ENCODE results near the gene MBD5.

Gene MBD5

DNA sequence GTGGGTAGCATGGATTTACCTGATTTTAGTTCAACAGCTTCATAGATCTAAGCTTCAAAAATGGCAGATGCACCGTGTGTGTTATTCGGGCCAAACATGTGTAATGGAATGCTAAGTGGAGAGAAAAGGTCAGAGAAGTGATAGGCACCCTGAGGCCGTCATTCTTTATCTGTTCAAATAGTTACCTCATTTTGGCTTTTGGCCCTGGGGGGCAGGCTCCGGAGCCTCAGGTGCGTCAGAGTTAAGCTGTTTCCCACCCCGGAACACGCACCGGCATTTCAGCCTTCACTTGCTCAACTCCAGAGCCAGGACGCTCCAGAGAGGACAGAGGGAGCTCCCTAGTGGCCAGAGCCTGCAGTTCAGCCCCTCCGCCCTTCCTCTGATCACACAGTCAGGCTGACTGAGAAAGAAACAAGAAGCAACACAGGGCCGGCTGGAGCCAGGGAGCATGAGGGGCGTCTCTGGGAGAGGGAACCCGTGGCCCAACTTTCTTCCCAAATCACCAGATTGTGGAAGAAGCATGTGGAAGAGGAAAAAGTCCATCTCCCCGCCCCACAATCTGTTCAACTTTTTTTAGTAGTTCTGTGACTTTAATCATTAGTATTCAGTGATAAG lies 488.5 kb downstream of the MBD5 start:
- TF ChIP-seq, protein P1, sequence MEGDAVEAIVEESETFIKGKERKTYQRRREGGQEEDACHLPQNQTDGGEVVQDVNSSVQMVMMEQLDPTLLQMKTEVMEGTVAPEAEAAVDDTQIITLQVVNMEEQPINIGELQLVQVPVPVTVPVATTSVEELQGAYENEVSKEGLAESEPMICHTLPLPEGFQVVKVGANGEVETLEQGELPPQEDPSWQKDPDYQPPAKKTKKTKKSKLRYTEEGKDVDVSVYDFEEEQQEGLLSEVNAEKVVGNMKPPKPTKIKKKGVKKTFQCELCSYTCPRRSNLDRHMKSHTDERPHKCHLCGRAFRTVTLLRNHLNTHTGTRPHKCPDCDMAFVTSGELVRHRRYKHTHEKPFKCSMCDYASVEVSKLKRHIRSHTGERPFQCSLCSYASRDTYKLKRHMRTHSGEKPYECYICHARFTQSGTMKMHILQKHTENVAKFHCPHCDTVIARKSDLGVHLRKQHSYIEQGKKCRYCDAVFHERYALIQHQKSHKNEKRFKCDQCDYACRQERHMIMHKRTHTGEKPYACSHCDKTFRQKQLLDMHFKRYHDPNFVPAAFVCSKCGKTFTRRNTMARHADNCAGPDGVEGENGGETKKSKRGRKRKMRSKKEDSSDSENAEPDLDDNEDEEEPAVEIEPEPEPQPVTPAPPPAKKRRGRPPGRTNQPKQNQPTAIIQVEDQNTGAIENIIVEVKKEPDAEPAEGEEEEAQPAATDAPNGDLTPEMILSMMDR (IDR thresholded peaks at IDR 0.05; ENCODE audit: poor library complexity, severe bottlenecking): peak; percentile 91
- Histone ChIP-seq H3K9me3 (ENCODE audit: severe bottlenecking) (no peaks in the 10 kb centered on the region), H3K36me3 (ENCODE audit: low read depth) (no peaks in the 10 kb centered on the region), H3K4me3 (ENCODE audit: severe bottlenecking) (peak overlapping the region; percentile 8), H3K27ac (ENCODE audit: poor library complexity, severe bottlenecking) (no peak overlapping the region), H3K4me1 (ENCODE audit: insufficient read depth, poor library complexity, severe bottlenecking) (no peaks in the 10 kb centered on the region), H3K27me3 (ENCODE audit: insufficient read depth, poor library complexity, severe bottlenecking) (no peaks in the 10 kb centered on the region)
- peak; percentile 99 for ATAC-seq (ENCODE audit: low read depth)
- DNase-seq (ENCODE audit: low spot score): peak; percentile 77

DNA sequence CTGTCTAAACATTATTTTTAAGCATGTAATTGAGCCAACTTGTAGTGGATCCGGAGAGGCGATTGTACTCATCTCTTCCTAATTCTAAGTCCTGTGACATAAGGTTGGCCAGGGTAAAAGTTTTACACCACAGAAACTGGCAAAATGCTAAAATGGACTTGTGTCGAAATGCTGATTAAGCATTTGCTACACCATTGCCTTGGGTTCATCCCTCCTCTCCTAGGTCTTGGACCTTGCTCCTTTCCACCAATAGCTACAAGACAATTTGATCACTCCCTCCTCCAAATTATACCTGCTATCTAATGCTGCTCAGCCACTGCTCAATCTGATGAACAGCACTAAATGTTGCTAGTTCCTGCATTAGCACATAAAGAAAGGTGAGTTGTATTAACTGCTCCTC lies 491.0 kb downstream of the MBD5 start:
- Histone ChIP-seq H3K4me3 (ENCODE audit: severe bottlenecking) (no peak overlapping the region), H3K27me3 (ENCODE audit: insufficient read depth, poor library complexity, severe bottlenecking) (no peaks in the 10 kb centered on the region), H3K36me3 (ENCODE audit: low read depth) (no peaks in the 10 kb centered on the region), H3K27ac (ENCODE audit: poor library complexity, severe bottlenecking) (no peak overlapping the region), H3K4me1 (ENCODE audit: insufficient read depth, poor library complexity, severe bottlenecking) (no peaks in the 10 kb centered on the region), H3K9me3 (ENCODE audit: severe bottlenecking) (no peaks in the 10 kb centered on the region)
- TF ChIP-seq, protein P1 (IDR thresholded peaks at IDR 0.05; ENCODE audit: poor library complexity, severe bottlenecking): no peak
- DNase-seq (ENCODE audit: low spot score): no peak
- ATAC-seq (ENCODE audit: low read depth): no peak

DNA sequence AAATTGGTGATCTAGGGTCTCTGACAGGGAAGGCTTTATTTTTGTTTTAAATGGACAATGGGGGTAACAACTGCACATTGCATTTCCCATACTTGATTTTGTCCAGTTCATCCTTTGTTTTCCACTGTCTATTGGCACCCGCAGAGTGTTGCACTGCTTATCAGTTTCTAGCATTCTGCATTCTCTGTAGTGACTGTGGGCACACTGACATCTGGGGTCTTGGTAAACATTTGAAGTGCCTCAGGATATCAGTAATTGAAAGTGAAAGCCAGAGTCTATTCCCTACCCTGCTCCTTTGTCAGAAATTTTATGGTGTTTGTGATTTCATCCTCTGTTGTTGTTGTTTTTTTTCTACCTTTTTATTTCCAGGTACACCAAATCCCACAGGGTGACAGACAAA lies 491.6 kb downstream of the MBD5 start:
- no peaks in the 10 kb centered on the region for H3K4me1 ChIP-seq (ENCODE audit: insufficient read depth, poor library complexity, severe bottlenecking)
- TF ChIP-seq, protein P1 (IDR thresholded peaks at IDR 0.05; ENCODE audit: poor library complexity, severe bottlenecking): no peak
- no peaks in the 10 kb centered on the region for H3K36me3 ChIP-seq (ENCODE audit: low read depth)
- H3K27me3 ChIP-seq (ENCODE audit: insufficient read depth, poor library complexity, severe bottlenecking): no peaks in the 10 kb centered on the region
- no peak overlapping the region for H3K27ac ChIP-seq (ENCODE audit: poor library complexity, severe bottlenecking)
- ATAC-seq (ENCODE audit: low read depth) (no peak), DNase-seq (ENCODE audit: low spot score) (no peak)
- no peaks in the 10 kb centered on the region for H3K9me3 ChIP-seq (ENCODE audit: severe bottlenecking)
- H3K4me3 ChIP-seq (ENCODE audit: severe bottlenecking): no peak overlapping the region

DNA sequence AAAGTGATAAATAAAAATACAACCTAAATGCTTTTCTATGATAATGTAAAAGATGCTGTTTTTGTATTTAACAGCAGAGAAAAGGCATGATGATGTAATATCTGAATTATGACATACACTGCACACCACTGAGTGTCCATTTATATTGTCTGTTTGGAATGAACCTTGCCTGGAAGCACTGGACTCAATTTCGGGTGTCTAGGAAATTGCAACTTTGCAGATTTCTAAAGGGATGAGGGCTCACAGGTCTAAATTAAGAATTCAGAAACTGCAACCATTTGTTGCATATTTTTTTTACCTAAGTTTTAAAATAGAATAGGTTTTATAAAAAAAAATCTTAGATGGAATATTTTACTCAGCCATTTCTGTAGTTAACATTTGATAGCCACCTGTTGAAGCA lies 492.5 kb downstream of the MBD5 start:
- H3K9me3 ChIP-seq (ENCODE audit: severe bottlenecking): no peaks in the 10 kb centered on the region

DNA sequence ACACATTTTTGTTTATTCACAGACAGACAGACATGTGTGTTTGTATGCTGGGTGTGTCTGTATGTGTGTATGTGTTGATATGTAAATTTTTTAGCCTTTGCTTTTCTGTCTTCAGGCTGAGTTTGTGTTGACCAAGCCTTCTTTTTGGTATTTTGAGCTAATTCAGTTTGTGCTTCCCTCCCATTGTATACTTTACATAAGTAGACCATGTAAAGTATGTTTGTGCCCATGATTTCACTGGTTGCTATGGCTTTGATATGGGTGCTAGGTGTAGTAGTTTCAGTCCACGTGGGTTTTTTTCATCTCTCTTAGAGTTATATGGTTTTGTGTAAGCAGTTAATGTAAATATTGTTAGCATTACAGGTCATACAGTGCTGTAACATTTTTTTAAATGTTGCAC lies 494.2 kb downstream of the MBD5 start:
- DNase-seq (ENCODE audit: low spot score): no peak
- Histone ChIP-seq H3K9me3 (ENCODE audit: severe bottlenecking) (no peaks in the 10 kb centered on the region), H3K36me3 (ENCODE audit: low read depth) (no peaks in the 10 kb centered on the region), H3K4me1 (ENCODE audit: insufficient read depth, poor library complexity, severe bottlenecking) (no peaks in the 10 kb centered on the region), H3K27ac (ENCODE audit: poor library complexity, severe bottlenecking) (no peak overlapping the region), H3K27me3 (ENCODE audit: insufficient read depth, poor library complexity, severe bottlenecking) (no peaks in the 10 kb centered on the region), H3K4me3 (ENCODE audit: severe bottlenecking) (no peak overlapping the region)
- ATAC-seq (ENCODE audit: low read depth): no peak
- TF ChIP-seq, protein P1 (IDR thresholded peaks at IDR 0.05; ENCODE audit: poor library complexity, severe bottlenecking): no peak

More for the DNA sequence above, 492.5 kb downstream of the MBD5 start:
- Histone ChIP-seq H3K27ac (ENCODE audit: poor library complexity, severe bottlenecking) (no peak overlapping the region), H3K27me3 (ENCODE audit: insufficient read depth, poor library complexity, severe bottlenecking) (no peaks in the 10 kb centered on the region), H3K36me3 (ENCODE audit: low read depth) (no peaks in the 10 kb centered on the region), H3K4me1 (ENCODE audit: insufficient read depth, poor library complexity, severe bottlenecking) (no peaks in the 10 kb centered on the region), H3K4me3 (ENCODE audit: severe bottlenecking) (no peak overlapping the region)
- TF ChIP-seq, protein P1 (IDR thresholded peaks at IDR 0.05; ENCODE audit: poor library complexity, severe bottlenecking): no peak
- ATAC-seq (ENCODE audit: low read depth) (no peak), DNase-seq (ENCODE audit: low spot score) (no peak)

All from RWPE2 (cell line).